Measurements from ENCODE around the gene PMAIP1.

- TF ChIP-seq CTCF (IDR thresholded peaks at IDR 0.05; ENCODE audit: insufficient read depth, low read length), result no peak
- TF ChIP-seq POLR2AphosphoS5 (IDR thresholded peaks at IDR 0.05; ENCODE audit: low read depth), result no peak
Measured at GRCh38 chr18:59871711-59872362, 28.0 kb upstream of the PMAIP1 start.
